Motor neuron (in vitro differentiated cells): ENCODE measurements around the gene SP1. TPM values are rescaled to one million over a fixed set of nuclear protein-coding genes. Genes with fewer than 3 reads are reported as not detected.
"Not testable (repeated sequence)": the region's sequence is repeated elsewhere in the genome, so short reads cannot be mapped to it uniquely, and the experiment has no call there.

Source experiments
- ATAC-seq, 8 experiments: fragments of 200-7000 bp; cut with Tn5 transposase; replicated peaks in 6 of 8; 2 replicates each; pipeline ENCODE4 v1.8.0; 2021; ENCODE audit warnings: mild to moderate bottlenecking in 8 of 8, moderate library complexity in 8 of 8
- H3K27ac ChIP-seq, 2 donors: fragments of 250-450 bp; sonication (Bioruptor Pico); 2 replicates each; pipeline ENCODE4 v1.9.0; 2021; ENCODE audit warnings: antibody characterized with exemption in 2 of 2, mild to moderate bottlenecking in 2 of 2, moderate library complexity in 1 of 2
- H3K4me1 ChIP-seq, 2 donors: fragments of 250-450 bp; sonication (Bioruptor Pico); replicated peaks in 1 of 2; 2 replicates each; pipeline ENCODE4 v1.6.1; 2021; ENCODE audit warnings: antibody characterized with exemption in 2 of 2, mild to moderate bottlenecking in 2 of 2, moderate library complexity in 1 of 2
- H3K4me3 ChIP-seq, 5 donors: fragments of 250-450 bp; sonication (Bioruptor Pico); 2 replicates each; pipeline ENCODE4 v1.9.0; 2021; ENCODE audit warnings: antibody characterized with exemption in 5 of 5, mild to moderate bottlenecking in 5 of 5, moderate library complexity in 4 of 5
- WGBS, 10 experiments: fragments of 450-650 bp; shearing (Covaris generic); methylation state at CpG; one replicate each; pipeline ENCODE4 v1.0.0; 2022; 5-methylcytosine and 5-hydroxymethylcytosine counted together
- in situ Hi-C, 9 experiments: fragments of 400-800 bp; cut with MboI; loops; one replicate each; pipeline ENCODE4 v1.15.0; 2021; ENCODE audit warnings: low sequenced_read_pairs in 9 of 9, low pct_unique_long_range_greater_than_20kb in 2 of 9; ENCODE audit not compliant: unreplicated experiment in 9 of 9
- total RNA-seq, 8 experiments: library from RNA; unstranded; fragments of 300-600 nt; gene quantifications; 2 replicates each; pipeline versions ENCODE4 v1.2.3 to v1.2.4, GENCODE V29; 2022

SP1 gene
- 10 to 100 TPM; 17.2 to 56.3 (median 31.1) TPM for total RNA-seq

GRCh38 chr12:53380104-53380793 lies at the start of gene SP1:
TSS of gene SP1 (plus strand) at chr12:53380176. CDS start at chr12:53380292, 116 bp downstream.
- WGBS, 10 experiments, result no CpG with 5 or more reads among the region's 71 CpGs
- in situ Hi-C loops, result no loop called here
- peaks cover 25 to 36% of the 10 kb centered on the region in 2 donors for H3K4me1 ChIP-seq
- ATAC-seq, result peak in 5 of 8 experiments; percentile 27 to 35 (median 30)
- H3K4me3 ChIP-seq, result peak within 1 kb of the TSS; percentile 58 to 90 (median 70)
- H3K27ac ChIP-seq, result peak within 1 kb of the TSS; percentile 82 to 97

- 65 to 93% (median 80%) methylated on average over 1 to 5 of the region's 5 CpGs; no CpG with 5 or more reads in 3 of the 10 experiments for WGBS, 10 experiments
- Histone ChIP-seq H3K4me1 (peaks cover 0 to 4% of the 10 kb centered on the region in 2 donors), H3K27ac (no peak overlapping the region), H3K4me3 (no peak overlapping the region)
- in situ Hi-C loops, result loop anchor here in 3 of 9 experiments (25.0 kb wide), 2 partner anchors 107 to 182 kb away; partner anchors contain the start of genes NPFF (in 2 of the 3), TARBP2 (in 2 of the 3) and PRR13 (in 1 of the 3)
- ATAC-seq, result no peak
Observed at GRCh38 chr12:53330671-53331070, 49.3 kb upstream of the SP1 start.

GRCh38 chr12:53332339-53332738 lies 47.6 kb upstream of the SP1 start:
- not testable (repeated sequence) for H3K27ac ChIP-seq, H3K4me3 ChIP-seq, H3K4me1 ChIP-seq, ATAC-seq
- in situ Hi-C loops, result loop anchor here in 3 of 9 experiments (25.0 kb wide), 2 partner anchors 105 to 180 kb away; partner anchors contain the start of genes NPFF (in 2 of the 3), TARBP2 (in 2 of the 3) and PRR13 (in 1 of the 3)

- in situ Hi-C loops, result loop anchor here in 3 of 9 experiments (25.0 kb wide), 2 partner anchors 105 to 180 kb away; partner anchors contain the start of genes NPFF (in 2 of the 3), TARBP2 (in 2 of the 3) and PRR13 (in 1 of the 3)
- no peak for ATAC-seq
- WGBS, 10 experiments, result 26 to 90% (median 63%) methylated on average over 1 to 8 of the region's 15 CpGs; no CpG with 5 or more reads in 4 of the 10 experiments
- Histone ChIP-seq H3K4me3 (no peak overlapping the region), H3K27ac (no peak overlapping the region), H3K4me1 (no peaks in the 10 kb centered on the region)
Observed at GRCh38 chr12:53332744-53333143, 47.2 kb upstream of the SP1 start.

GRCh38 chr12:53333289-53333688 lies 46.7 kb upstream of the SP1 start:
- 20 to 78% methylated on average over 1 of the region's 4 CpGs; no CpG with 5 or more reads in 8 of the 10 experiments for WGBS, 10 experiments
- in situ Hi-C loops, result loop anchor here in 3 of 9 experiments (25.0 kb wide), 2 partner anchors 104 to 179 kb away; partner anchors contain the start of genes NPFF (in 2 of the 3), TARBP2 (in 2 of the 3) and PRR13 (in 1 of the 3)
- no peak overlapping the region for H3K4me3 ChIP-seq
- H3K4me1 ChIP-seq, result no peaks in the 10 kb centered on the region
- H3K27ac ChIP-seq, result no peak overlapping the region
- ATAC-seq, result no peak

GRCh38 chr12:53333845-53334244 lies 46.1 kb upstream of the SP1 start:
- Histone ChIP-seq H3K4me3 (no peak overlapping the region), H3K27ac (no peak overlapping the region), H3K4me1 (no peaks in the 10 kb centered on the region)
- WGBS, 10 experiments, result 0 to 71% (median 37%) methylated on average over 1 to 3 of the region's 7 CpGs; no CpG with 5 or more reads in 4 of the 10 experiments
- in situ Hi-C loops, result loop anchor here in 3 of 9 experiments (25.0 kb wide), 2 partner anchors 103 to 178 kb away; partner anchors contain the start of genes NPFF (in 2 of the 3), TARBP2 (in 2 of the 3) and PRR13 (in 1 of the 3)
- no peak for ATAC-seq

- no peak for ATAC-seq
- Histone ChIP-seq H3K27ac (no peak overlapping the region), H3K4me3 (no peak overlapping the region), H3K4me1 (no peaks in the 10 kb centered on the region)
- WGBS, 10 experiments, result 80 to 92% (median 83%) methylated on average over 1 to 2 of the region's 8 CpGs; no CpG with 5 or more reads in 7 of the 10 experiments
- in situ Hi-C loops, result loop anchor here in 3 of 9 experiments (25.0 kb wide), 2 partner anchors 102 to 177 kb away; partner anchors contain the start of genes NPFF (in 2 of the 3), TARBP2 (in 2 of the 3) and PRR13 (in 1 of the 3)
Observed at GRCh38 chr12:53334822-53335221, 45.2 kb upstream of the SP1 start.

GRCh38 chr12:53336181-53336681 lies 43.7 kb upstream of the SP1 start, which contains the start of gene SP7:
TSS of gene SP7 (minus strand) at chr12:53336354. CDS start at chr12:53335646, 708 bp downstream.
- no peaks in the 10 kb centered on the region for H3K4me1 ChIP-seq
- in situ Hi-C loops, result loop anchor here in 3 of 9 experiments (25.0 kb wide), 2 partner anchors 101 to 176 kb away; partner anchors contain the start of genes NPFF (in 2 of the 3), TARBP2 (in 2 of the 3) and PRR13 (in 1 of the 3)
- 50 to 60% methylated on average over 1 to 5 of the region's 15 CpGs; no CpG with 5 or more reads in 8 of the 10 experiments for WGBS, 10 experiments
- H3K27ac ChIP-seq, result no peak within 1 kb of the TSS
- no peak within 1 kb of the TSS for H3K4me3 ChIP-seq
- peak in 6 of 8 experiments; percentile 16 to 79 (median 34) for ATAC-seq

GRCh38 chr12:53338017-53338416 lies 42.0 kb upstream of the SP1 start:
- Histone ChIP-seq H3K4me3 (no peak overlapping the region), H3K27ac (no peak overlapping the region), H3K4me1 (no peaks in the 10 kb centered on the region)
- WGBS, 10 experiments, result 0 to 80% (median 73%) methylated on average over 1 to 4 of the region's 11 CpGs; no CpG with 5 or more reads in 3 of the 10 experiments
- ATAC-seq, result no peak
- in situ Hi-C loops, result loop anchor here in 3 of 9 experiments (25.0 kb wide), 2 partner anchors 99 to 174 kb away; partner anchors contain the start of genes NPFF (in 2 of the 3), TARBP2 (in 2 of the 3) and PRR13 (in 1 of the 3)

- in situ Hi-C loops, result loop anchor here in 3 of 9 experiments (25.0 kb wide), 2 partner anchors 98 to 173 kb away; partner anchors contain the start of genes NPFF (in 2 of the 3), TARBP2 (in 2 of the 3) and PRR13 (in 1 of the 3)
- ATAC-seq, result peak in 4 of 8 experiments; percentile 14 to 78 (median 58)
- H3K4me3 ChIP-seq, result no peak overlapping the region
- no peaks in the 10 kb centered on the region for H3K4me1 ChIP-seq
- H3K27ac ChIP-seq, result no peak overlapping the region
- no CpG with 5 or more reads among the region's 6 CpGs for WGBS, 10 experiments
Observed at GRCh38 chr12:53338916-53339315, 41.1 kb upstream of the SP1 start.

- Histone ChIP-seq H3K4me1 (peaks cover 0 to 1% of the 10 kb centered on the region in 2 donors), H3K27ac (no peak overlapping the region), H3K4me3 (no peak overlapping the region)
- 90% methylated on average over 2 of the region's 9 CpGs; no CpG with 5 or more reads in 9 of the 10 experiments for WGBS, 10 experiments
- ATAC-seq, result no peak
- in situ Hi-C loops, result loop anchor here in 3 of 9 experiments (10.0 to 25.0 kb wide), 3 partner anchors 84 to 172 kb away; partner anchors contain the start of genes NPFF (in 2 of the 3), TARBP2 (in 2 of the 3), AMHR2 (in 1 of the 3) and PRR13 (in 1 of the 3)
Observed at GRCh38 chr12:53340398-53340797, 39.6 kb upstream of the SP1 start.

- no peak for ATAC-seq
- in situ Hi-C loops, result loop anchor here in 3 of 9 experiments (10.0 to 25.0 kb wide), 3 partner anchors 81 to 169 kb away; partner anchors contain the start of genes NPFF (in 2 of the 3), TARBP2 (in 2 of the 3), AMHR2 (in 1 of the 3) and PRR13 (in 1 of the 3)
- Histone ChIP-seq H3K4me3 (no peak overlapping the region), H3K27ac (no peak overlapping the region), H3K4me1 (peaks cover 0 to 5% of the 10 kb centered on the region in 2 donors)
- WGBS, 10 experiments, result 56 to 86% (median 63%) methylated on average over 1 to 3 of the region's 3 CpGs; no CpG with 5 or more reads in 5 of the 10 experiments
Observed at GRCh38 chr12:53343449-53343848, 36.5 kb upstream of the SP1 start.
